ENCODE measurements around the gene TMEM260.

The TMEM260 gene

GRCh38 chr14:56579345-56580220 is at the start of gene TMEM260:
Gene TMEM260, plus strand, starts transcription at chr14:56579798. Its CDS starts 117 bp downstream, at chr14:56579915.
- DNase-seq, result peak; percentile 91

- DNase-seq, result no peak
Measured at GRCh38 chr14:56532546-56532945, 47.1 kb upstream of the TMEM260 start.

- DNase-seq, result no peak
Measured at GRCh38 chr14:56534656-56535055, 44.9 kb upstream of the TMEM260 start.

- DNase-seq, result no peak
Measured at GRCh38 chr14:56539862-56540261, 39.7 kb upstream of the TMEM260 start.

GRCh38 chr14:56543436-56543835 is 36.2 kb upstream of the TMEM260 start:
- no peak for DNase-seq

- DNase-seq, result no peak
Measured at GRCh38 chr14:56549721-56550120, 29.9 kb upstream of the TMEM260 start.

- no peak for DNase-seq
Measured at GRCh38 chr14:56552615-56553014, 27.0 kb upstream of the TMEM260 start.

- DNase-seq, result no peak
Measured at GRCh38 chr14:56554301-56554700, 25.3 kb upstream of the TMEM260 start.

GRCh38 chr14:56555921-56556570 is 23.6 kb upstream of the TMEM260 start:
- no peak for DNase-seq

GRCh38 chr14:56559182-56559581 is 20.4 kb upstream of the TMEM260 start:
- no peak for DNase-seq

GRCh38 chr14:56561606-56562005 is 18.0 kb upstream of the TMEM260 start:
- DNase-seq, result no peak

GRCh38 chr14:56562883-56563282 is 16.7 kb upstream of the TMEM260 start:
- DNase-seq, result no peak

- DNase-seq, result no peak
Measured at GRCh38 chr14:56569174-56569573, 10.4 kb upstream of the TMEM260 start.

- no peak for DNase-seq
Measured at GRCh38 chr14:56570295-56570694, 9.3 kb upstream of the TMEM260 start.

GRCh38 chr14:56580221-56580711 is 668 bp downstream of the TMEM260 start:
- DNase-seq, result no peak

- no peak for DNase-seq
Measured at GRCh38 chr14:56581041-56581727, 1.6 kb downstream of the TMEM260 start.

- no peak for DNase-seq
Measured at GRCh38 chr14:56585461-56586084, 6.0 kb downstream of the TMEM260 start.

- no peak for DNase-seq
Measured at GRCh38 chr14:56587701-56588100, 8.1 kb downstream of the TMEM260 start.

- DNase-seq, result no peak
Measured at GRCh38 chr14:56590535-56590960, 10.9 kb downstream of the TMEM260 start.

GRCh38 chr14:56592746-56593544 is 13.3 kb downstream of the TMEM260 start:
- no peak for DNase-seq

GRCh38 chr14:56594428-56594827 is 14.8 kb downstream of the TMEM260 start:
- DNase-seq, result no peak

GRCh38 chr14:56598519-56598918 is 18.9 kb downstream of the TMEM260 start:
- no peak for DNase-seq
